Activated CD4-positive, alpha-beta T cell treated with anti-CD3 and anti-CD28 coated beads, Interleukin-2, amount 50 U/mL, for 24 hours (primary cell): ENCODE measurements around the gene SCN8A.
"Not testable (repeated sequence)": the region's sequence is repeated elsewhere in the genome, so short reads cannot be mapped to it uniquely, and the experiment has no call there.

Experiments used
- DNase-seq, 2 donors: peaks; one replicate each; pipeline ENCODE4 v3.0.0-alpha.2; 2020; ENCODE audit warnings: low read depth in 1 of 2, low spot score in 1 of 2

The SCN8A gene

GRCh38 chr12:51827925-51828818 is 237.1 kb downstream of the SCN8A start:
- DNase-seq: peak; percentile 16 to 60

GRCh38 chr12:51829011-51829481 is 238.0 kb downstream of the SCN8A start:
- no peak for DNase-seq

- DNase-seq: no peak
Observed at GRCh38 chr12:51829641-51830040, 238.6 kb downstream of the SCN8A start.

- DNase-seq: not testable (repeated sequence)
Observed at GRCh38 chr12:51831817-51832216, 240.8 kb downstream of the SCN8A start.

GRCh38 chr12:51832354-51833107 is 241.5 kb downstream of the SCN8A start:
- no peak for DNase-seq

- DNase-seq: no peak
Observed at GRCh38 chr12:51833448-51834227, 242.6 kb downstream of the SCN8A start.

- DNase-seq: no peak
Observed at GRCh38 chr12:51834411-51834810, 243.4 kb downstream of the SCN8A start.

- no peak for DNase-seq
Observed at GRCh38 chr12:51836041-51836826, 245.2 kb downstream of the SCN8A start.

- DNase-seq: no peak
Observed at GRCh38 chr12:51836827-51837173, 245.8 kb downstream of the SCN8A start.

GRCh38 chr12:51837286-51837685 is 246.3 kb downstream of the SCN8A start:
- DNase-seq: no peak

- DNase-seq: no peak
Observed at GRCh38 chr12:51838036-51838435, 247.0 kb downstream of the SCN8A start.

- no peak for DNase-seq
Observed at GRCh38 chr12:51838762-51839161, 247.7 kb downstream of the SCN8A start.

- DNase-seq: no peak
Observed at GRCh38 chr12:51839310-51839947, 248.4 kb downstream of the SCN8A start.

GRCh38 chr12:51840966-51841365 is 249.9 kb downstream of the SCN8A start:
- DNase-seq: no peak

- DNase-seq: no peak
Observed at GRCh38 chr12:51841727-51842126, 250.7 kb downstream of the SCN8A start.

GRCh38 chr12:51844854-51845253 is 253.8 kb downstream of the SCN8A start:
- no peak for DNase-seq

GRCh38 chr12:51845482-51845881 is 254.4 kb downstream of the SCN8A start:
- no peak for DNase-seq

- DNase-seq: no peak
Observed at GRCh38 chr12:51846271-51846691, 255.2 kb downstream of the SCN8A start.

- peak in 1 of 2 donors; percentile 34 for DNase-seq
Observed at GRCh38 chr12:51846911-51847642, 256.0 kb downstream of the SCN8A start.
